Stomach smooth muscle (tissue), 2 donors: ENCODE results near the gene ZC3H12C.
"Not testable (repeated sequence)": the region's sequence is repeated elsewhere in the genome, so short reads cannot be mapped to it uniquely, and the experiment has no call there.

Experiments used
- H3K27ac ChIP-seq: one replicate; pipeline ENCODE4 v1.7.0; 2013; ENCODE audit warnings: mild to moderate bottlenecking, low read length, inconsistent platforms
- H3K27me3 ChIP-seq, 2 donors: one replicate each; pipeline ENCODE4 v1.7.0; 2013; ENCODE audit warnings: low read length in 2 of 2; ENCODE audit not compliant: insufficient read depth in 2 of 2, control insufficient read depth in 1 of 2
- H3K36me3 ChIP-seq, 2 donors: one replicate each; pipeline ENCODE4 v1.7.0; 2013; ENCODE audit warnings: low read length in 2 of 2; ENCODE audit not compliant: control insufficient read depth in 2 of 2, insufficient read depth in 2 of 2
- H3K4me1 ChIP-seq: one replicate; pipeline ENCODE4 v1.7.0; 2013; ENCODE audit warnings: low read length; ENCODE audit not compliant: control insufficient read depth, insufficient read depth
- H3K4me3 ChIP-seq, 2 donors: one replicate each; pipeline ENCODE4 v1.7.0; 2013; ENCODE audit warnings: low read length in 2 of 2
- H3K9ac ChIP-seq, 2 donors: one replicate each; pipeline ENCODE4 v1.7.0; 2013; ENCODE audit warnings: low read length in 2 of 2, mild to moderate bottlenecking in 1 of 2
- H3K9me3 ChIP-seq, 2 donors: one replicate each; pipeline ENCODE4 v1.7.0; 2013; ENCODE audit warnings: low read length in 2 of 2; ENCODE audit not compliant: control insufficient read depth in 2 of 2
- donor health status: healthy.
- donor health status: Pancreatic carcinoma.

The ZC3H12C gene

DNA sequence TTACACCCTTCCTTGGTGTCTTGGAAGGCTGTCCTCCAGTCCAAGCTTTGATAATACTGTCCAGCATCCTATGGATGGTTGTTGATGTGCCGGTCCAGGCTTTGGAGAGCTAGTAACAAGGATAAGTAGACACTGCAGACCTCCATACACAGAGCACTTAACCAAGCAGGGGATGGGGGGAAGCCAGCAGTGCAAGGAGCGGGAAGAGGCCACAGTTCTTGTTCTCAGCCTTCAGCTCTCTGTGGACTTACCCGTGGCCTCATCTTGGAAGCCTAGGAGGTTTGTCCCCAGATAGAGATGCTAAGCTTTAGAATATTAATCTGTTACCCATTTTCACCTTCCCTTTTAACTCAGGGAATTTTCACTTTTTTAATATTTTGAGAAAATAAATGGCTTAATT, 30.9 kb upstream of the ZC3H12C start:
- H3K27ac ChIP-seq, result no peak overlapping the region
- no peak overlapping the region for H3K9ac ChIP-seq
- H3K4me3 ChIP-seq, result no peak overlapping the region
- peaks cover 0 to 2% of the 10 kb centered on the region in 2 donors for H3K27me3 ChIP-seq
- no peaks in the 10 kb centered on the region for H3K36me3 ChIP-seq
- no peaks in the 10 kb centered on the region for H3K4me1 ChIP-seq
- H3K9me3 ChIP-seq, result no peaks in the 10 kb centered on the region

DNA sequence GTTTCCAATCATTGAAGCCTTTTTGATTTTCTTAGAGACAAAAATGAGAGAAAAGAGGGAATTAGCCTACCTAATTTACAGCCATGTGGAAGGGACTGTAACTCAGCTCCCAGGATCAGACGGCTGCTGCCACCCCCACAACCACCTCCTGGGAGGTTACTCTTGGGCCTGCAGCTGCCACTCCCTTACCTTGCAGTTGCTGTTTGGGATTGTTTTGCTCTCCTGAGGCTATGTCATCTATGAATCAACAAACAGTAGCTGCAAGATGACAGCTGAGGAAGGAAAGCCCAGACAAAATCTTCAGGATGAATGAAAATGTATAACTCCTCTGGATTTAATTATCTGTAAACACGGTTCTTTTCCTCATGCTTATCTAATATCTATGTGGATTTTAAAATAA, 28.0 kb upstream of the ZC3H12C start:
- no peaks in the 10 kb centered on the region for H3K36me3 ChIP-seq
- H3K4me1 ChIP-seq, result no peaks in the 10 kb centered on the region
- H3K9me3 ChIP-seq, result no peaks in the 10 kb centered on the region
- H3K27ac ChIP-seq, result no peak overlapping the region
- H3K4me3 ChIP-seq, result no peak overlapping the region
- peaks cover 2 to 3% of the 10 kb centered on the region in 2 donors for H3K27me3 ChIP-seq
- no peak overlapping the region for H3K9ac ChIP-seq

DNA sequence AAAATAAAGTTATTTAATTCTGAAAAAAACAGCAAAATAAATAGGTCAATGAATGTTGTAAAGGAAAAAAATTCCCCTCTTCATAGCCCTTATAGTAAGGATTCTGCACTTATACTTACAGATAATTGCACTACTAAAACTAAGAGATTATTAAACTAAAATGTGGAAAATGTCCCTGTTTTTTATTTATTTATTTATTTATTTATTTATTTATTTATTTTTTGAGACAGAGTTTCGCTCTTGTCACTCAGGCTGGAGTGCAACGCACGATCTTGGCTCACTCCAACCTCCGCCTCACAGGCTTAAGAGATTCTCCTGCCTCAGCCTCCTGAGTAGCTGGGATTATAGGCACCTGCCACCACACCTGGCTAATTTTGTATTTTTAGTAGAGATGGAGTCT, 25.2 kb upstream of the ZC3H12C start:
- not testable (repeated sequence) for H3K27ac ChIP-seq, H3K9ac ChIP-seq, H3K4me3 ChIP-seq, H3K9me3 ChIP-seq, H3K27me3 ChIP-seq, H3K4me1 ChIP-seq, H3K36me3 ChIP-seq

DNA sequence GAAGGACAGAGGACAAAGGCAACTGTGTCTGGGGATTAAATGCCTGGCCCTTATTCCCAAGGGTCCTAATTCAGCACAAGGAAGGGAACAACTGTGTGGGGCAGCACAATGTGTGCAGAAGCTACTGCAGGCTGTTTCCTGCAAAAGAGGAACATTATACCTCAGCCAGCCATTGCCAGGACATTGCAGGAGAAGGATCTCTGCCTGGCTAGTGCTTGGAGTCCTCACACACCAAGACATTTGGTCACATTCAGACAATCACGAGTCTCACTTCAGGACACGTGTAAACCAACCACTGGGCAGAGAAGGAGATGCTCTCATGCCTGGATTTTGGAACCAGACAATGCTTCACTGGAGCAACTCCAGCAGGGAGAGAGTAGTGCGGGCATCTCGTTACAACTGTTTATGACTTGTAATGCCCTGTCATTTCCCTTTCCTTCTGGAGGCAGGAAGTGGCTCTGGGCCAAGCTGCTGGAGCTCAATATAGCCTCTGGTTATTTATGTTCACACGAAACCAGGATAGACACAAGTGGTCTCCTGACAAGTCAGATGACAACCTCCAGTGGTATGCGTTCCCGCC, 23.9 kb upstream of the ZC3H12C start:
- no peak overlapping the region for H3K9ac ChIP-seq
- H3K36me3 ChIP-seq, result no peaks in the 10 kb centered on the region
- no peaks in the 10 kb centered on the region for H3K4me1 ChIP-seq
- no peak overlapping the region for H3K27ac ChIP-seq
- no peak overlapping the region for H3K4me3 ChIP-seq
- no peaks in the 10 kb centered on the region for H3K9me3 ChIP-seq
- H3K27me3 ChIP-seq, result peaks cover 2% of the 10 kb centered on the region in 2 donors

DNA sequence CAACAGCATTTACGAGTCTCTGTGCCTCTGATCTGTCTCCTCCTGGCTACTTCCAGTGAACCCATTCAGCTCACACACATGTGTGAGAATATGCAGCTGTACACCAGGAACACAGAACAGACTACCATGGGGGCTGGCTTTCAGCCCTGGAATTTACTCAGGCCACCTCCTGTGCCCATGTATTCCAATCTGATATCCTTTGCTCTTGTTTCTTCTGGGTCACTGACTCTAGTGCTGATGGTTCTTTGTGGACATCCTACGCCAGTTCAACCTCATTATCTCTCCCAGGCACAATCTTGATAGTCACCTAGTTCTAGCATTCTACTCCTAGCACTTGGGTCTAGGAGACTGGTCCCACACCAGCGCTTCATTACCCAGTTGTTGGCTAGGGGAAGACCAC, 23.0 kb upstream of the ZC3H12C start:
- no peak overlapping the region for H3K9ac ChIP-seq
- H3K4me1 ChIP-seq, result no peaks in the 10 kb centered on the region
- H3K27ac ChIP-seq, result no peak overlapping the region
- no peaks in the 10 kb centered on the region for H3K9me3 ChIP-seq
- no peaks in the 10 kb centered on the region for H3K36me3 ChIP-seq
- H3K27me3 ChIP-seq, result peaks cover 2% of the 10 kb centered on the region in 2 donors
- no peak overlapping the region for H3K4me3 ChIP-seq

DNA sequence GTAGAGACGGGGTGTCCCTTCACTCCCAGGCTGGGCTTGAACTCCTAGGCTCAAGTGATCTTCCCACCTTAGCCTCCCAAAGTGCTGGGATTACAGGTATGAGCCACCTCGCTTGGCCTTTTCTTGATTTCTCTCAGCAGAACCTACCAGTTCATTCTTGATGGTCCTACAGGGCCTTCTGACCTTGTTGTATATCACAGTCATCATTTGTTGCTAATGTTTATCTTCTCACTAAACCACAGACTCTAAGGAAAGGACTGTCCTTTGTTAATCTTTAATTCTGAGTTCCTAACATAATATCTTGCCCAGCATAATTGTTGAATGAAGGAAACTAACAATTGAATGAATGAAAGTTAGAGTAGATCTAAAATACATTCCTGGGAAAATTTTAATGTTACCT, 22.0 kb upstream of the ZC3H12C start:
- H3K9ac ChIP-seq, result no peak overlapping the region
- H3K4me3 ChIP-seq, result no peak overlapping the region
- no peak overlapping the region for H3K27ac ChIP-seq
- H3K27me3 ChIP-seq, result peaks cover 2% of the 10 kb centered on the region in 2 donors
- H3K9me3 ChIP-seq, result no peaks in the 10 kb centered on the region
- no peaks in the 10 kb centered on the region for H3K36me3 ChIP-seq
- no peaks in the 10 kb centered on the region for H3K4me1 ChIP-seq

DNA sequence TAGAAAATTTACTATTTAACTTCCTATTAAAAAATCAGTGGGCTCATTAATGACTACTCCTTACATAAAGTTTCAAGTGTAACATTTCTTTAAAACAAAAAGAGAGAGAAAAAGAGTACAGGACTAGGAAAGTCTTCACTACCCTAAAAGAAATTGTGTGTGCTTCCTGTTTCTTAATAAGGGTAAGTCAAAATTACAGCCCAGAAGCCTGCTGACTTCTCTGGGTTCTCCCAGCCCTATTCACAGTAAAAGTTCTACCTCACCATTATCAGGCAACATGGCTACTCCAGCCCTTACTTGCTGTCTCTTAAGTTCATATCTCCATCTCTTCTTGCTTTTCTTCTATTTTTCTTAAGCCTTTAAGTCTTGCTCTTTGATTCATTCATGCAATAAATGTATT, 20.3 kb upstream of the ZC3H12C start:
- no peak overlapping the region for H3K27ac ChIP-seq
- no peaks in the 10 kb centered on the region for H3K9me3 ChIP-seq
- no peaks in the 10 kb centered on the region for H3K36me3 ChIP-seq
- H3K9ac ChIP-seq, result no peak overlapping the region
- no peaks in the 10 kb centered on the region for H3K4me1 ChIP-seq
- H3K4me3 ChIP-seq, result no peak overlapping the region
- H3K27me3 ChIP-seq, result peaks cover 2% of the 10 kb centered on the region in 2 donors

DNA sequence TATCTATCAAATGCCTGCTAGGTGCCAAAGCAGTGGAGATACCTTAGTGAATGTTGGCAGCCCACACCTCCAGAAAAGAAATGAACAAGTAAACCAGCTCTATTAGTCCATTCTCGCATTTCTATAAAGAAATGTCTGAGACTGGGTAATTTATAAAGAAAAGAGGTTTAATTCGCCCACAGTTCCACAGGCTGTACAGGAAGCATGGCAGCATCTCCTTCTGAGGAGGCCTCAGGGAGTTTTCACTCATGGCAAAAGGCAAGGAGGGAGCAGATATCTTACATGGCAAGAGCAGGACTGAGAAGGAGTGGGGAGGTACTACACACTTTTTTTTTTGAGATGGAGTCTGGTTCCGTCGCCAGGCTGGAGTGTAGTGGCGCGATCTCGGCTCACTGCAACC, 18.7 kb upstream of the ZC3H12C start:
- H3K4me1 ChIP-seq, result no peaks in the 10 kb centered on the region
- no peak overlapping the region for H3K27ac ChIP-seq
- peaks cover 4 to 5% of the 10 kb centered on the region in 2 donors for H3K9me3 ChIP-seq
- H3K27me3 ChIP-seq, result no peaks in the 10 kb centered on the region
- no peak overlapping the region for H3K9ac ChIP-seq
- no peak overlapping the region for H3K4me3 ChIP-seq
- H3K36me3 ChIP-seq, result no peaks in the 10 kb centered on the region

DNA sequence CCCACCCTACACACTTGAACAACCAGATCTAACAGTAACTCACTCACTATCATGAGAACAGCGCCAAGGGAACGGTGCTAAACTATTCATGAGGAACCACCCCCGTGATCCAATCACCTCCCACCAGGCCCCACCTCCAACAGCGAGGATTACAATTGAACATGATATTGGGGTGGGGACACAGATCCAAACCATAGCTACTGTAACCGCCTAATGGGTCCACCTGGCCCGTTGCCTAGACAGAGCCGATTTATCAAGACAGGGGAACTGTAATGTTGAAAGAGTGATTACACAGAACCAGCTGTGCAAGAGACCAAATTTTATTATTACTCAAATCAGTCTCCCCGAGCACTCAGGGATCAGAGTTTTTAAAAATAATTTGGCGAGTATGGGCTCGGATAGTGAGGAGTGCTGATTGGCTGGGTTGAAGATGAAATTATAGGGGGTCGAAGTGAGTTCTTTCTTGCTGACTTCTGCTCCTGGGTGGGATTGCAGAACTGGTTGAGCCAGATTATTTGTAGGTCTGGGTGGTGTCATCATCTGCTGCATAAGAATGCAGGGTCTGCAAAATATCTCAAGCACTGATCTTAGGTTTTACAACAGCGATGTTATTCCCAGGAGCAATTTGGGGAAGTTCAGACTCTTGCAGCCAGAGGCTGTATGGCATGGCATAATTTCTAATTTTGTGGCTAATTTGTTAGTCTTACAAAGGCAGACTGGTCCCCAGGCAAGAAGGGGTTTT, 17.9 kb upstream of the ZC3H12C start:
- H3K27ac ChIP-seq, result no peak overlapping the region
- H3K4me1 ChIP-seq, result no peaks in the 10 kb centered on the region

DNA sequence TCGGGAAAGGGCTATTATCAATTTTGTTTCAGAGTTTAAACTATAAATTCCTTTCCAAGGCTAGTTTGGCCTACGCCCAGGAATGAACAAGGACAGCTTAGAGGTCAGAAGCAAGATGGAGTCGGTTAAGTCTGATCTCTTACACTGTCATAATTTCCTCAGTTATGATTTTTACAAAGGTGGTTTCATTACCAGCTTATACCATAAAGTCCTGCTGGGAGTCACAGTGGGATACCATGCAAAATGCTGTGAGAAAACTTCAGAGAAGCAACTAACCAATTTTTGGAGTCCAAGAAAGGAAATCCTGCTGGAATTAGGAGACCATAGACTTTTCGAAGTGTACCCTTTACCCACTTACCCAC, 17.4 kb upstream of the ZC3H12C start:
- Histone ChIP-seq H3K27ac (no peak overlapping the region), H3K4me1 (no peaks in the 10 kb centered on the region), H3K9me3 (peaks cover 4 to 5% of the 10 kb centered on the region in 2 donors), H3K9ac (no peak overlapping the region), H3K36me3 (no peaks in the 10 kb centered on the region), H3K4me3 (no peak overlapping the region), H3K27me3 (no peaks in the 10 kb centered on the region)

More for the DNA sequence above, 17.9 kb upstream of the ZC3H12C start:
- peaks cover 4 to 5% of the 10 kb centered on the region in 2 donors for H3K9me3 ChIP-seq
- H3K9ac ChIP-seq, result no peak overlapping the region
- no peaks in the 10 kb centered on the region for H3K27me3 ChIP-seq
- H3K36me3 ChIP-seq, result no peaks in the 10 kb centered on the region
- no peak overlapping the region for H3K4me3 ChIP-seq

DNA sequence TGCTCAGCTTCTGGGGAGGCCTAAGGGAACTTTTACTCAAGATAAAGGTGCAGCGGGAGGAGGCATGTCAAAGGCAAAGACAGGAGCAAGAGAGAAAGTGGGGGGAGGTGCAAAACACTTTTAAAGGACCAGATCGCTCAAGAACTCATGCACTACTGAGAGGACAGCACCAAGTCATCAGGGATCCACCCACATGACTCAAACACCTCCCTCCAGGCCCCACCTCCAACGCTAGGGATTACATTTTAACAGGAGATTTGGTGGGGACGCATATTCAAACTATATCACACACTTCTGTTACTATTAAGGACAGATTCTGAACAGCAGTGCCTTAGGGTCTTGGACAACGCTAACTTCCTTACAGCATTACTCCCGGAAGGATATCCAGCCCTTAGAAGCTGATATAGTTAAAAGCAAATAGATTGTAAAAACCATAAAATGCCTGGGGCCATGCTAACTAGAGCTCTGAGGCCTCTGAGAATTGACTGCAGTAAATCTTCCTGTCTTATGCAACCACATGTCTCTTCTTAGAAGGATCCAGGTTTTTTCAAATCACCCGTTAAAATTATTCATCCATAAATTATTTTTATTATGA, 16.7 kb upstream of the ZC3H12C start:
- Histone ChIP-seq H3K4me1 (no peaks in the 10 kb centered on the region), H3K9ac (no peak overlapping the region), H3K27ac (no peak overlapping the region), H3K27me3 (no peaks in the 10 kb centered on the region), H3K36me3 (no peaks in the 10 kb centered on the region), H3K4me3 (no peak overlapping the region), H3K9me3 (peaks cover 4 to 5% of the 10 kb centered on the region in 2 donors)
